Spleen (tissue), 3 donors: ENCODE data around the gene PCBP3.

Source experiments
- POLR2A ChIP-seq, 3 donors: fragments of 450-650 bp; IDR thresholded peaks; one replicate each; pipeline ENCODE4 v1.5.1; 2017; ENCODE audit warnings: antibody characterized with exemption in 3 of 3, mild to moderate bottlenecking in 1 of 3
- POLR2AphosphoS5 ChIP-seq, 3 donors: sonication (generic); formaldehyde crosslinking; IDR thresholded peaks; one replicate each; pipeline ENCODE4 v1.5.1; 2017; ENCODE audit warnings: antibody characterized with exemption in 3 of 3

GRCh38 chr21:45914321-45914845 is 270.9 kb downstream of the PCBP3 start:
- TF ChIP-seq POLR2A (IDR thresholded peaks at IDR 0.05), result no peak
- TF ChIP-seq POLR2AphosphoS5 (IDR thresholded peaks at IDR 0.05), result no peak
